C4-2B (cell line): ENCODE data around the gene PSTPIP2.
"Not testable (repeated sequence)": the region's sequence is repeated elsewhere in the genome, so short reads cannot be mapped to it uniquely, and the experiment has no call there.

Experiments used
- H3K27ac ChIP-seq: fragments of 450-650 bp; 2 replicates; pipeline ENCODE4 v1.5.1; 2017
- CTCF ChIP-seq: fragments of 450-650 bp; conservative IDR thresholded peaks from 2 replicates; pipeline ENCODE4 v1.5.1; 2017; ENCODE audit warnings: mild to moderate bottlenecking
- ZFX ChIP-seq: fragments of 450-650 bp; IDR thresholded peaks from 2 replicates; pipeline ENCODE4 v1.6.1; 2017

PSTPIP2 gene

GRCh38 chr18:45980229-45980628 is 91.8 kb downstream of the PSTPIP2 start:
- no peak for TF ChIP-seq ZFX
- TF ChIP-seq CTCF, result no peak
- no peak overlapping the region for H3K27ac ChIP-seq

GRCh38 chr18:45978084-45978483 is 94.0 kb downstream of the PSTPIP2 start:
- no peak overlapping the region for H3K27ac ChIP-seq
- no peak for TF ChIP-seq CTCF
- TF ChIP-seq ZFX, result no peak

DNA sequence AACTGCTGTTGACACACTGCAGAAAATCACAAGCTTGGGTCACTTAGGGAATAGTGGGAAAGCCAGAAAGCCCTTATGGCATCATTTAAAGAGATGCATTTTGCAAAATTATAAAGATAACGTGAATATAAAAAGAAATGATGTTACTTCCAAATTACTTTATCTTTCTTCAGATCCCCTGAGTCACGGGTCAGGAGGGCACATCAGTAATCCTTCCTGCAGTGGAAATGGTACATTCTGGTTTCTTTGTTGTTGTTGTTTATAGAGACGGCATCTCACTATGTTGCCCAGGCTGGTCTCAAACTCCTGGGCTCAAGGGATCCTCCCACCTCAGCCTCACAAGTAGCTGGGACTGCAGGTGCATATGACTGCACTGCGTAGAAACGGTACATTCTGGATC is 95.1 kb downstream of the PSTPIP2 start:
- H3K27ac ChIP-seq, result no peak overlapping the region
- no peak for TF ChIP-seq CTCF
- TF ChIP-seq ZFX, result no peak

- no peak overlapping the region for H3K27ac ChIP-seq
- TF ChIP-seq CTCF (no peak), ZFX (no peak)
Observed at GRCh38 chr18:45976566-45976965, 95.5 kb downstream of the PSTPIP2 start.

- no peak for TF ChIP-seq ZFX
- TF ChIP-seq CTCF, result peak; percentile 81
- no peak overlapping the region for H3K27ac ChIP-seq
Observed at GRCh38 chr18:45974088-45974536, 97.9 kb downstream of the PSTPIP2 start.

- TF ChIP-seq ZFX (peak; percentile 44; the same call in 1 of the 2 replicates), CTCF (no peak)
- H3K27ac ChIP-seq, result peak within 1 kb of the TSS; percentile 73
Observed at GRCh38 chr18:45967007-45967706, 104.9 kb downstream of the PSTPIP2 start, which contains the start of gene EPG5. Gene EPG5, minus strand, starts transcription at chr18:45967329. Its CDS starts 90 bp downstream, at chr18:45967239.

GRCh38 chr18:45964913-45965312 is 107.1 kb downstream of the PSTPIP2 start:
- not testable (repeated sequence) for H3K27ac ChIP-seq

- TF ChIP-seq CTCF, result no peak
- no peak for TF ChIP-seq ZFX
- no peak overlapping the region for H3K27ac ChIP-seq
Observed at GRCh38 chr18:45962866-45963265, 109.2 kb downstream of the PSTPIP2 start.
